SK-N-SH treated with all-trans-retinoic acid at 6 μM for 48 hours (cell line): ENCODE results near the gene ERN1.

Source experiments
- BACH2 ChIP-seq: fragments of 250-450 bp; sonication (Bioruptor Pico); IDR thresholded peaks from 2 replicates; pipeline ENCODE4 v1.9.0; 2021; ENCODE audit warnings: mild to moderate bottlenecking, borderline replicate concordance
- CSDC2 ChIP-seq: fragments of 250-450 bp; sonication (Bioruptor Pico); IDR thresholded peaks from 2 replicates; pipeline ENCODE4 v1.5.0; 2020; ENCODE audit warnings: mild to moderate bottlenecking, moderate library complexity
- GLIS3 ChIP-seq: fragments of 250-450 bp; sonication (Bioruptor Pico); IDR thresholded peaks from 2 replicates; pipeline ENCODE4 v1.5.0; 2020; ENCODE audit warnings: mild to moderate bottlenecking, moderate library complexity
- ISL1 ChIP-seq: fragments of 250-450 bp; sonication (Bioruptor Pico); IDR thresholded peaks from 2 replicates; pipeline ENCODE4 v2.1.2; 2022; ENCODE audit warnings: mild to moderate bottlenecking, moderate library complexity
- OSR1 ChIP-seq: fragments of 250-450 bp; sonication (Bioruptor Pico); IDR thresholded peaks from 2 replicates; pipeline ENCODE4 v1.8.0; 2022; ENCODE audit warnings: moderate library complexity, mild to moderate bottlenecking, inconsistent platforms
- PATZ1 ChIP-seq: fragments of 250-450 bp; sonication (Bioruptor Pico); IDR thresholded peaks from 2 replicates; pipeline ENCODE4 v1.8.0; 2020; ENCODE audit warnings: mild to moderate bottlenecking, moderate library complexity, borderline replicate concordance
- PPARA ChIP-seq: fragments of 250-450 bp; sonication (Bioruptor Pico); IDR thresholded peaks from 2 replicates; pipeline ENCODE4 v1.5.0; 2020; ENCODE audit warnings: mild to moderate bottlenecking, borderline replicate concordance
- RARB ChIP-seq: fragments of 250-450 bp; sonication (Bioruptor Pico); IDR thresholded peaks from 2 replicates; pipeline ENCODE4 v1.8.0; 2021; ENCODE audit warnings: mild to moderate bottlenecking, moderate library complexity
- TCF4 ChIP-seq: fragments of 250-450 bp; sonication (Bioruptor Pico); IDR thresholded peaks from 2 replicates; pipeline ENCODE4 v1.8.0; 2021; ENCODE audit warnings: mild to moderate bottlenecking, moderate library complexity, borderline replicate concordance
- TOX ChIP-seq: fragments of 250-450 bp; sonication (Bioruptor Pico); IDR thresholded peaks from 2 replicates; pipeline ENCODE4 v1.8.0; 2021; ENCODE audit warnings: mild to moderate bottlenecking, moderate library complexity, borderline replicate concordance
- ZFP3 ChIP-seq: fragments of 250-450 bp; sonication (Bioruptor Pico); IDR thresholded peaks from 2 replicates; pipeline ENCODE4 v1.5.0; 2020; ENCODE audit warnings: mild to moderate bottlenecking, moderate library complexity
- ZFP30 ChIP-seq: fragments of 450-650 bp; formaldehyde crosslinking; IDR thresholded peaks from 2 replicates; pipeline ENCODE4 v1.5.0; 2022; ENCODE audit warnings: mild to moderate bottlenecking, moderate library complexity
- ZNF70 ChIP-seq: fragments of 450-650 bp; formaldehyde crosslinking; IDR thresholded peaks from 2 replicates; pipeline ENCODE4 v1.5.0; 2020; ENCODE audit warnings: mild to moderate bottlenecking, moderate library complexity
- ZNF8 ChIP-seq: fragments of 450-650 bp; formaldehyde crosslinking; IDR thresholded peaks from 2 replicates; pipeline ENCODE4 v1.5.0; 2020; ENCODE audit warnings: mild to moderate bottlenecking, moderate library complexity

GRCh38 chr17:64024781-64025731 is 104.9 kb downstream of the ERN1 start:
- TF ChIP-seq GLIS3 (no peak), BACH2 (CRISPR knock-in tag) (no peak), TCF4 (CRISPR knock-in tag) (no peak), OSR1 (CRISPR knock-in tag) (no peak), ZNF8 (CRISPR knock-in tag) (no peak), ZNF70 (no peak), ZFP3 (CRISPR knock-in tag) (no peak), ISL1 (no peak), PPARA (CRISPR knock-in tag) (no peak), PATZ1 (no peak), TOX (no peak), ZFP30 (CRISPR knock-in tag) (no peak), CSDC2 (CRISPR knock-in tag) (no peak), RARB (no peak)
